Keratinocyte (primary cell): ENCODE measurements around the gene ZMIZ1. TPM values are rescaled to one million over a fixed set of nuclear protein-coding genes. Genes with fewer than 3 reads are reported as not detected.

Experiments
- DNase-seq: peaks from one replicate; pipeline ENCODE4 v3.0.0-alpha.2; 2011; ENCODE audit warnings: low read depth, missing footprints, low spot score
- FAIRE-seq: peaks from 2 replicates; lab custom pipeline; 2011; peaks lifted over from hg19 to GRCh38; lab: Jason Lieb, UNC
- H2AFZ ChIP-seq: 2 replicates; pipeline ENCODE4 v1.6.0; 2012; ENCODE audit warnings: low read length, control low read depth, inconsistent platforms; ENCODE audit not compliant: control insufficient read depth
- H3K27ac ChIP-seq: 2 replicates; pipeline ENCODE4 v1.5.1; 2011; ENCODE audit warnings: low read length; ENCODE audit not compliant: control insufficient read depth, insufficient read depth
- H3K27me3 ChIP-seq: 3 replicates; pipeline ENCODE4 v1.6.0; 2011; ENCODE audit warnings: low read length; ENCODE audit not compliant: control insufficient read depth, insufficient read depth; ENCODE audit errors: extremely low read depth
- H3K36me3 ChIP-seq, 2 experiments: 2 replicates in 1 of 2; 3 replicates in 1 of 2; pipeline ENCODE4 v1.5.1; 2011; ENCODE audit warnings: low read length in 2 of 2, mild to moderate bottlenecking in 1 of 2; ENCODE audit not compliant: control insufficient read depth in 2 of 2, insufficient read depth in 2 of 2; ENCODE audit errors: extremely low read depth in 1 of 2
- H3K4me1 ChIP-seq: 3 replicates; pipeline ENCODE4 v1.5.1; 2011; ENCODE audit warnings: low read length; ENCODE audit not compliant: control insufficient read depth, insufficient read depth; ENCODE audit errors: extremely low read depth
- H3K4me2 ChIP-seq: 3 replicates; pipeline ENCODE4 v1.6.0; 2011; ENCODE audit warnings: low read depth, low read length; ENCODE audit not compliant: control insufficient read depth, insufficient read depth; ENCODE audit errors: extremely low read depth
- H3K4me3 ChIP-seq, 3 experiments: fragments of 200-600 bp in 1 of 3; sonication (generic) in 1 of 3; 2 replicates in 2 of 3; 3 replicates in 1 of 3; pipeline ENCODE4 v1.5.1; 2011 to 2016; ENCODE audit warnings: low read length in 3 of 3, mild to moderate bottlenecking in 3 of 3, control low read depth in 2 of 3, inconsistent platforms in 1 of 3, low read depth in 1 of 3, mixed read lengths in 1 of 3, mixed run types in 1 of 3, moderate library complexity in 1 of 3; ENCODE audit not compliant: control insufficient read depth in 2 of 3, insufficient read depth in 2 of 3; ENCODE audit errors: extremely low read depth in 1 of 3
- H3K79me2 ChIP-seq: 2 replicates; pipeline ENCODE4 v1.6.0; 2012; ENCODE audit warnings: low read length; ENCODE audit not compliant: control insufficient read depth, insufficient read depth
- H3K9ac ChIP-seq: 3 replicates; pipeline ENCODE4 v1.6.0; 2011; ENCODE audit warnings: low read length; ENCODE audit not compliant: control insufficient read depth, insufficient read depth; ENCODE audit errors: extremely low read depth
- H3K9me1 ChIP-seq: 3 replicates; pipeline ENCODE4 v1.6.0; 2011; ENCODE audit warnings: low read length; ENCODE audit not compliant: control insufficient read depth, insufficient read depth; ENCODE audit errors: extremely low read depth
- H3K9me3 ChIP-seq: 2 replicates; pipeline ENCODE4 v1.5.1; 2012; ENCODE audit warnings: low read depth, low read length; ENCODE audit not compliant: control insufficient read depth
- H4K20me1 ChIP-seq: 3 replicates; pipeline ENCODE4 v1.6.0; 2011; ENCODE audit warnings: low read length; ENCODE audit not compliant: control insufficient read depth, insufficient read depth; ENCODE audit errors: extremely low read depth
- EZH2 ChIP-seq: IDR thresholded peaks from one replicate; pipeline ENCODE4 v1.6.1; 2012; ENCODE audit warnings: inconsistent platforms, mild to moderate bottlenecking, low read length, moderate library complexity
- dilution Hi-C: fragments of 300-500 bp; cut with MboI; formaldehyde crosslinking; loops from one replicate; pipeline ENCODE4 v1.7.0; 2020; ENCODE audit warnings: low sequenced_read_pairs; ENCODE audit not compliant: extremely low pct_ligation_motif_present
- polyA plus RNA-seq, 5 experiments: library from polyadenylated mRNA; depleted of rRNA in 3 of 5; stranded (reverse) in 3 of 5; stranded (forward) in 1 of 5; unstranded in 1 of 5; fragments of >200 nt; gene quantifications; 1 replicate in 1 of 5; 2 replicates in 3 of 5; 3 replicates in 1 of 5; pipeline versions ENCODE4 v1.2.1 to v1.2.3, GENCODE V29; 2011 to 2012; ENCODE audit warnings: missing spikeins in 2 of 5, low read depth in 1 of 5, low replicate concordance in 1 of 5
- TF ChIP-seq, protein P1 (sequence below), 3 experiments: IDR thresholded peaks in 1 of 3; conservative IDR thresholded peaks in 1 of 3; optimal IDR thresholded peaks in 1 of 3; 2 replicates in 2 of 3; 3 replicates in 1 of 3; pipeline versions ENCODE3 to v1.5.1; 2011; ENCODE audit warnings: low read length in 3 of 3, mild to moderate bottlenecking in 3 of 3, moderate library complexity in 2 of 3, control low read depth in 1 of 3, inconsistent platforms in 1 of 3; ENCODE audit not compliant: insufficient read depth in 2 of 3; ENCODE audit errors: extremely low read depth in 1 of 3

ZMIZ1 gene
- polyA plus RNA-seq, 1 donor (not counting 4 experiments of a cell fraction or from before 2014, with no cell fraction given), result 1.8 TPM

DNA sequence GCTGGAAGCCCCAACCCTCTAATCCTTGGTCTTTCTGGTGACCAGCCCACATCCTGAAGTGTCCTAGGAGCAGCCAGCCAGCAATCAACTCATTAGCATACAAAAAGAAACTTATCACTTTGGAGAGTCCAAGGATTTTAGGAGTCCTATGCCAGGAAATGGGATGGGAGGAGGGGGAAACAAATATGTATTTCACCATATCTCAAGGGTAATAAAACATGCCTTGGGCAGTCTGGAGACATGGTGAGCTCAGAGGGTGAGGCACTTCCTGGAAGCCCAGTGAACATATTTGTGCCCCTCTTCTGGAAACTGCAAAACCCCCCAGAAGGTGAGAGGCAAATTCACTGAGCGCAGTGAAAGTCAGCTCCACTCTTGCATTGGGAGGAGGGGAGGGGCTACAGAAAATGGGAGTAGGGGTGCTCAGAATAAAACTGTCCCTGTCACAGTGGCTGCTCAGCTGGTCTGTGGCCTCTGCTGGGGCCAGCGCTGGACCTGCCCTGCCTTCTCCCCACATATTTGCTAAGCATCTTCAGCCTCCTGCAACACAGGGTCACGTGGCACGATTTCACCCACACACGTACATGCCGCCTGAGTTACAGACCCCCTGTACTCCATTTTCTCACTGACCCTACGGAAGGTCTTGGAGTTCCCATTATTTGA lies 17.7 kb upstream of the ZMIZ1 start:
- no peak overlapping the region for H3K4me2 ChIP-seq
- H3K4me1 ChIP-seq, result peaks cover 7% of the 10 kb centered on the region
- dilution Hi-C loops, result no loop called here
- H4K20me1 ChIP-seq, result no peaks in the 10 kb centered on the region
- H2AFZ ChIP-seq, result no peak overlapping the region
- H3K36me3 ChIP-seq, result no peaks in the 10 kb centered on the region
- H3K27ac ChIP-seq, result no peak overlapping the region
- no peaks in the 10 kb centered on the region for H3K79me2 ChIP-seq
- no peaks in the 10 kb centered on the region for H3K27me3 ChIP-seq
- TF ChIP-seq EZH2, result no peak
- TF ChIP-seq, protein P1, sequence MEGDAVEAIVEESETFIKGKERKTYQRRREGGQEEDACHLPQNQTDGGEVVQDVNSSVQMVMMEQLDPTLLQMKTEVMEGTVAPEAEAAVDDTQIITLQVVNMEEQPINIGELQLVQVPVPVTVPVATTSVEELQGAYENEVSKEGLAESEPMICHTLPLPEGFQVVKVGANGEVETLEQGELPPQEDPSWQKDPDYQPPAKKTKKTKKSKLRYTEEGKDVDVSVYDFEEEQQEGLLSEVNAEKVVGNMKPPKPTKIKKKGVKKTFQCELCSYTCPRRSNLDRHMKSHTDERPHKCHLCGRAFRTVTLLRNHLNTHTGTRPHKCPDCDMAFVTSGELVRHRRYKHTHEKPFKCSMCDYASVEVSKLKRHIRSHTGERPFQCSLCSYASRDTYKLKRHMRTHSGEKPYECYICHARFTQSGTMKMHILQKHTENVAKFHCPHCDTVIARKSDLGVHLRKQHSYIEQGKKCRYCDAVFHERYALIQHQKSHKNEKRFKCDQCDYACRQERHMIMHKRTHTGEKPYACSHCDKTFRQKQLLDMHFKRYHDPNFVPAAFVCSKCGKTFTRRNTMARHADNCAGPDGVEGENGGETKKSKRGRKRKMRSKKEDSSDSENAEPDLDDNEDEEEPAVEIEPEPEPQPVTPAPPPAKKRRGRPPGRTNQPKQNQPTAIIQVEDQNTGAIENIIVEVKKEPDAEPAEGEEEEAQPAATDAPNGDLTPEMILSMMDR (optimal IDR thresholded peaks at IDR 0.05 in 1 of 3, IDR thresholded peaks at IDR 0.05 in 1 of 3, conservative IDR thresholded peaks at IDR 0.05 in 1 of 3; ENCODE audit: extremely low read depth in 1 of 3, insufficient read depth in 2 of 3, low read length in 3 of 3), result no peak
- H3K9ac ChIP-seq, result no peak overlapping the region
- no peaks in the 10 kb centered on the region for H3K9me3 ChIP-seq
- no peak overlapping the region for H3K4me3 ChIP-seq
- DNase-seq (no peak), FAIRE-seq (no peak)
- no peaks in the 10 kb centered on the region for H3K9me1 ChIP-seq

DNA sequence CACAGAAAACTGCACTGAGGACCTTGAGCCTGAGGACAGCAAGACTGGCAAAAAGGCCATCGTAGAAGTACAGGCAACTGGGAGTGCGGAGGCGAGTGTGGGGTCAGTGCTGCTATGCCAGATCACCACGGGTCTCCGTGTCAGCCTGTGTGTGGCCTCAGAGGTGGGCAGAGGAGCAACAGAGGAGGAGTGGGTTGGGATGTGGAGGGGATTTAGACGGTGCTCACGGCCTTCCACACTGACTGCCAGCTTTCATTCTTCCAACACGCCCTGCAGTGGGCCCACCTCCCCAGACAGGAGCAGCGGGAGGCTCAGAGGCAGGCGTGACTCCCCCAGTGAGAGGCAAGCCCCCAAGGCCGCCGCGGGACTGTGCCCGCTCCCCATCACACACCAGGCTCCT lies 17.0 kb upstream of the ZMIZ1 start:
- Histone ChIP-seq H3K4me2 (no peak overlapping the region), H3K9me3 (no peaks in the 10 kb centered on the region), H3K79me2 (no peaks in the 10 kb centered on the region), H3K4me3 (no peak overlapping the region), H3K36me3 (no peaks in the 10 kb centered on the region), H4K20me1 (no peaks in the 10 kb centered on the region), H3K9me1 (no peaks in the 10 kb centered on the region), H3K4me1 (peaks cover 7% of the 10 kb centered on the region), H3K27ac (no peak overlapping the region), H2AFZ (no peak overlapping the region), H3K9ac (no peak overlapping the region), H3K27me3 (no peaks in the 10 kb centered on the region)
- no peak for DNase-seq
- TF ChIP-seq EZH2, result no peak
- TF ChIP-seq, protein P1 (optimal IDR thresholded peaks at IDR 0.05 in 1 of 3, IDR thresholded peaks at IDR 0.05 in 1 of 3, conservative IDR thresholded peaks at IDR 0.05 in 1 of 3; ENCODE audit: extremely low read depth in 1 of 3, insufficient read depth in 2 of 3, low read length in 3 of 3), result no peak
- dilution Hi-C loops, result no loop called here
- FAIRE-seq, result no peak
